Measurements from ENCODE around the gene SYT17.

GRCh38 chr16:19175492-19176262 lies 7.6 kb downstream of the SYT17 start:
- TF ChIP-seq CTCF (IDR thresholded peaks at IDR 0.05) (no peak), POLR2A (IDR thresholded peaks at IDR 0.05) (no peak)

Measured in Peyer's patch (tissue), 4 donors.